H1 (cell line): ENCODE results near the gene RNU6-8. TPM values are rescaled to one million over a fixed set of nuclear protein-coding genes. Genes with fewer than 3 reads are reported as not detected.

ENCODE experiments used
- CTCF ChIA-PET: fragments of 300-600 bp; sonication (Branson Sonifier 250); formaldehyde crosslinking; loops from one replicate; lab custom pipeline; 2021; ENCODE audit not compliant: partially characterized antibody; lab: Charles Lee
- POLR2A ChIA-PET: fragments of 300-600 bp; sonication (Branson Sonifier 250); formaldehyde crosslinking; loops from one replicate; lab custom pipeline; 2021; ENCODE audit warnings: inconsistent platforms; ENCODE audit not compliant: partially characterized antibody; lab: Charles Lee
- DNase-seq, 2 experiments: peaks; one replicate each; pipeline versions ENCODE4 v3.0.0 to v3.0.0-alpha.2; 2010 to 2022; ENCODE audit warnings: low spot score in 2 of 2, low read depth in 1 of 2, mixed read lengths in 1 of 2
- FAIRE-seq: peaks from 2 replicates; lab custom pipeline; 2011; peaks lifted over from hg19 to GRCh38; lab: Jason Lieb, UNC
- H2AFZ ChIP-seq: 2 replicates; pipeline ENCODE4 v1.8.1; 2012; ENCODE audit warnings: low read length, inconsistent platforms
- H2AK5ac ChIP-seq: 2 replicates; pipeline ENCODE4 v1.6.1; 2013; ENCODE audit warnings: low read depth, low read length
- H2BK120ac ChIP-seq: replicated peaks from 2 replicates; pipeline ENCODE3; 2013; ENCODE audit warnings: low read depth, low read length, inconsistent platforms
- H2BK12ac ChIP-seq: 2 replicates; pipeline ENCODE4 v1.6.1; 2013; ENCODE audit warnings: low read depth, low read length
- H2BK15ac ChIP-seq: 2 replicates; pipeline ENCODE4 v1.6.1; 2013; ENCODE audit warnings: low read length
- H2BK20ac ChIP-seq: 2 replicates; pipeline ENCODE4 v1.6.1; 2013; ENCODE audit warnings: low read length
- H2BK5ac ChIP-seq: 2 replicates; pipeline ENCODE4 v1.6.1; 2013; ENCODE audit warnings: low read depth, low read length
- H3K14ac ChIP-seq: 2 replicates; pipeline ENCODE4 v1.6.1; 2013; ENCODE audit warnings: inconsistent platforms; ENCODE audit not compliant: insufficient read length
- H3K18ac ChIP-seq: 2 replicates; pipeline ENCODE4 v1.6.1; 2013; ENCODE audit warnings: low read length; ENCODE audit errors: extremely low read depth
- H3K23ac ChIP-seq: 2 replicates; pipeline ENCODE4 v1.6.1; 2013; ENCODE audit warnings: inconsistent platforms; ENCODE audit not compliant: insufficient read length
- H3K23me2 ChIP-seq: 2 replicates; pipeline ENCODE4 v1.6.1; 2013; ENCODE audit warnings: low read depth, low read length
- H3K27ac ChIP-seq: 2 replicates; pipeline ENCODE4 v1.6.1; 2011; ENCODE audit warnings: low read depth, low read length, inconsistent platforms
- H3K27me3 ChIP-seq, 4 experiments: replicated peaks in 1 of 4; 1 replicate in 1 of 4; 2 replicates in 3 of 4; pipeline versions ENCODE4 v1.6.1 to v1.8.1; 2011 to 2013; ENCODE audit warnings: low read length in 3 of 4, mild to moderate bottlenecking in 3 of 4, inconsistent platforms in 2 of 4, mixed read lengths in 2 of 4, moderate library complexity in 1 of 4; ENCODE audit not compliant: control insufficient read depth in 3 of 4, insufficient read depth in 3 of 4; ENCODE audit errors: extremely low read depth in 1 of 4
- H3K36me3 ChIP-seq, 4 experiments: 2 replicates each; pipeline versions ENCODE4 v1.6.1 to v1.8.1; 2011 to 2013; ENCODE audit warnings: mild to moderate bottlenecking in 4 of 4, low read length in 3 of 4, moderate library complexity in 2 of 4, control low read depth in 1 of 4, inconsistent platforms in 1 of 4; ENCODE audit not compliant: insufficient read depth in 4 of 4, control insufficient read depth in 2 of 4
- H3K4ac ChIP-seq: replicated peaks from 2 replicates; pipeline ENCODE3; 2013; ENCODE audit warnings: low read length, low read depth, mixed read lengths, inconsistent platforms; ENCODE audit not compliant: insufficient read length
- H3K4me1 ChIP-seq, 4 experiments: replicated peaks in 1 of 4; 1 replicate in 1 of 4; 2 replicates in 3 of 4; pipeline versions ENCODE4 v1.6.1 to v1.8.1; 2011 to 2013; ENCODE audit warnings: low read length in 3 of 4, inconsistent platforms in 2 of 4, mixed read lengths in 1 of 4; ENCODE audit not compliant: insufficient read depth in 4 of 4, control insufficient read depth in 3 of 4
- H3K4me2 ChIP-seq, 2 experiments: 2 replicates each; pipeline versions ENCODE4 v1.6.1 to v1.8.1; 2011 to 2013; ENCODE audit warnings: low read depth in 2 of 2, low read length in 2 of 2, control low read depth in 1 of 2, inconsistent platforms in 1 of 2, mild to moderate bottlenecking in 1 of 2; ENCODE audit not compliant: insufficient read depth in 1 of 2
- H3K4me3 ChIP-seq, 4 experiments: fragments of 200-600, 300-600 bp in 1 of 4; sonication (generic), shearing (Covaris generic), sonication (Bioruptor Twin) in 1 of 4; 2 replicates each; pipeline versions ENCODE4 v1.5.1 to v1.8.1; 2011 to 2016; ENCODE audit warnings: low read length in 4 of 4, low read depth in 3 of 4, control low read depth in 2 of 4, inconsistent platforms in 2 of 4, mild to moderate bottlenecking in 2 of 4, mixed read lengths in 1 of 4, moderate library complexity in 1 of 4; ENCODE audit not compliant: insufficient read depth in 2 of 4; ENCODE audit errors: extremely low read depth in 1 of 4
- H3K56ac ChIP-seq: replicated peaks from 2 replicates; pipeline ENCODE3; 2013; ENCODE audit warnings: low read depth, mild to moderate bottlenecking, mixed read lengths, low read length, inconsistent platforms; ENCODE audit not compliant: insufficient read length
- H3K79me1 ChIP-seq: 2 replicates; pipeline ENCODE4 v1.6.1; 2013; ENCODE audit warnings: low read depth, low read length, control low read depth
- H3K79me2 ChIP-seq, 2 experiments: 2 replicates each; pipeline versions ENCODE4 v1.6.1 to v1.8.1; 2012 to 2013; ENCODE audit warnings: low read length in 2 of 2, mild to moderate bottlenecking in 2 of 2, inconsistent platforms in 1 of 2; ENCODE audit not compliant: insufficient read depth in 2 of 2, control insufficient read depth in 1 of 2
- H3K9ac ChIP-seq, 4 experiments: replicated peaks in 1 of 4; 1 replicate in 1 of 4; 2 replicates in 3 of 4; pipeline versions ENCODE4 v1.6.1 to v1.8.1; 2011 to 2013; ENCODE audit warnings: low read depth in 3 of 4, low read length in 3 of 4, control low read depth in 2 of 4, mild to moderate bottlenecking in 2 of 4, moderate library complexity in 2 of 4, inconsistent platforms in 1 of 4; ENCODE audit errors: extremely low read depth in 1 of 4
- H3K9me3 ChIP-seq, 2 experiments: 2 replicates each; pipeline versions ENCODE4 v1.6.1 to v1.8.1; 2012 to 2013; ENCODE audit warnings: mild to moderate bottlenecking in 2 of 2, moderate library complexity in 2 of 2, control low read depth in 1 of 2, inconsistent platforms in 1 of 2, low read depth in 1 of 2, low read length in 1 of 2, mixed read lengths in 1 of 2; ENCODE audit not compliant: insufficient read depth in 2 of 2
- H4K20me1 ChIP-seq, 2 experiments: replicated peaks in 1 of 2; 2 replicates each; pipeline versions ENCODE3 to v1.8.1; 2011 to 2013; ENCODE audit warnings: inconsistent platforms in 2 of 2, low read length in 2 of 2, mild to moderate bottlenecking in 1 of 2; ENCODE audit not compliant: insufficient read depth in 2 of 2, control insufficient read depth in 1 of 2
- H4K5ac ChIP-seq: 2 replicates; pipeline ENCODE4 v1.6.1; 2013; ENCODE audit warnings: low read length, low read depth, mixed read lengths, inconsistent platforms; ENCODE audit not compliant: insufficient read length
- H4K8ac ChIP-seq: 2 replicates; pipeline ENCODE4 v1.8.0; 2013; ENCODE audit warnings: mild to moderate bottlenecking, moderate library complexity, low read length, inconsistent platforms; ENCODE audit not compliant: insufficient read depth; ENCODE audit errors: extremely low read depth
- H4K91ac ChIP-seq: replicated peaks from 2 replicates; pipeline ENCODE3; 2013; ENCODE audit warnings: low read length, mixed read lengths, inconsistent platforms; ENCODE audit not compliant: insufficient read length
- ATF2 ChIP-seq: IDR thresholded peaks from 2 replicates; pipeline ENCODE4 v1.6.1; 2012; ENCODE audit warnings: low read length, inconsistent platforms
- BRCA1 ChIP-seq: IDR thresholded peaks from 2 replicates; pipeline ENCODE4 v1.6.1; 2012; ENCODE audit warnings: low read depth, low read length, improper control_type of control experiment
- GTF2F1 ChIP-seq: IDR thresholded peaks from 2 replicates; pipeline ENCODE4 v1.6.1; 2012; ENCODE audit warnings: low read depth, low read length, improper control_type of control experiment, borderline replicate concordance
- NANOG ChIP-seq: IDR thresholded peaks from 2 replicates; pipeline ENCODE4 v1.6.1; 2011; ENCODE audit warnings: low read length, low read depth, mild to moderate bottlenecking, inconsistent platforms; ENCODE audit not compliant: insufficient read depth, poor library complexity, severe bottlenecking
- SP2 ChIP-seq: IDR thresholded peaks from 2 replicates; pipeline ENCODE4 v1.6.1; 2012; ENCODE audit warnings: mild to moderate bottlenecking, low read length, inconsistent platforms
- WGBS, 2 experiments: shearing (Covaris generic) in 1 of 2; methylation state at CpG; one replicate each; pipeline versions ENCODE4 v1.1.6 to v1.1.7; 2013 to 2015; ENCODE audit warnings: low lambda C conversion rate in 2 of 2, mixed read lengths in 2 of 2, inconsistent platforms in 1 of 2, low coverage in 1 of 2, missing lambda C conversion rate in 1 of 2; ENCODE audit not compliant: insufficient replicate concordance in 2 of 2, insufficient coverage in 1 of 2, insufficient read length in 1 of 2; ENCODE audit errors: extremely low coverage in 1 of 2, missing lambda C conversion rate in 1 of 2; 5-methylcytosine and 5-hydroxymethylcytosine counted together
- polyA plus RNA-seq, 7 experiments: library from polyadenylated mRNA; depleted of rRNA in 3 of 7; stranded (reverse) in 5 of 7; unstranded in 2 of 7; fragments of >200 nt in 5 of 7; fragments of 200-250 nt in 2 of 7; gene quantifications; 1 replicate in 5 of 7; 2 replicates in 1 of 7; 4 replicates in 1 of 7; pipeline versions ENCODE4 v1.2.1 to v1.2.3, GENCODE V29; 2011 to 2013; ENCODE audit warnings: missing spikeins in 2 of 7, mixed read lengths in 2 of 7
- total RNA-seq: library from RNA; stranded (reverse); fragmentation: NEBNext Ultra II Directional; extraction: Animal tissue kit (Norgen Biotek cat#: 25700); gene quantifications from 2 replicates; pipeline ENCODE4 v1.2.1, GENCODE V29; 2021

The RNU6-8 gene
- total and polyA plus RNA-seq, 2 of the 8 experiments (the other 6 are each of a cell fraction or from before 2014, with no cell fraction given), result not detected

GRCh38 chr14:32166924-32167323 lies 36.1 kb downstream of the RNU6-8 start:
- H2AFZ ChIP-seq, result no peak overlapping the region
- no peak overlapping the region for H2BK20ac ChIP-seq
- no peak overlapping the region for H4K91ac ChIP-seq
- DNase-seq, result no peak
- no peak overlapping the region for H3K23ac ChIP-seq
- no peak overlapping the region for H4K5ac ChIP-seq
- H3K27me3 ChIP-seq, result no peaks in the 10 kb centered on the region
- POLR2A ChIA-PET, result no interaction called here
- TF ChIP-seq BRCA1, result no peak
- no peak for TF ChIP-seq NANOG
- TF ChIP-seq ATF2, result no peak
- TF ChIP-seq GTF2F1, result no peak
- TF ChIP-seq SP2, result no peak
- H2AK5ac ChIP-seq, result no peak overlapping the region
- no peak overlapping the region for H3K4me2 ChIP-seq
- no peak overlapping the region for H3K14ac ChIP-seq
- no peak overlapping the region for H3K56ac ChIP-seq
- FAIRE-seq, result no peak
- no peak overlapping the region for H2BK5ac ChIP-seq
- H2BK120ac ChIP-seq, result no peak overlapping the region
- H3K79me2 ChIP-seq, result no peaks in the 10 kb centered on the region
- H4K20me1 ChIP-seq, result no peaks in the 10 kb centered on the region
- H4K8ac ChIP-seq, result no peak overlapping the region
- H3K23me2 ChIP-seq, result no peaks in the 10 kb centered on the region
- no peaks in the 10 kb centered on the region for H3K79me1 ChIP-seq
- CTCF ChIA-PET, result interaction anchor here (0.7 to 1.3 kb wide), 2 partner anchors 26 to 86 kb away, joined by 3 to 5 read pairs; no protein-coding TSS in a partner anchor
- H2BK12ac ChIP-seq, result no peak overlapping the region
- H3K4me1 ChIP-seq, result no peaks in the 10 kb centered on the region; a peak in 1 of 7 replicates
- H2BK15ac ChIP-seq, result no peak overlapping the region
- H3K18ac ChIP-seq, result no peak overlapping the region
- no peaks in the 10 kb centered on the region for H3K36me3 ChIP-seq
- no peak overlapping the region for H3K4me3 ChIP-seq
- 89% methylated on average over 1 of the region's 1 CpG; no CpG with 5 or more reads in 1 of the 2 experiments for WGBS, 2 experiments
- H3K9me3 ChIP-seq, result no peaks in the 10 kb centered on the region
- no peak overlapping the region for H3K4ac ChIP-seq
- no peak overlapping the region for H3K27ac ChIP-seq
- no peak overlapping the region for H3K9ac ChIP-seq
